Tibial nerve (tissue), 3 donors: ENCODE results near the gene GRXCR1.

Source experiments
- POLR2A ChIP-seq, 2 donors: fragments of 450-650 bp; IDR thresholded peaks; one replicate each; pipeline ENCODE4 v1.6.1; 2017; ENCODE audit warnings: antibody characterized with exemption in 2 of 2, mild to moderate bottlenecking in 2 of 2, moderate library complexity in 2 of 2
- TF ChIP-seq, protein P1 (sequence below), 5 experiments: fragments of 200-600 bp in 3 of 5; fragments of 450-650 bp in 2 of 5; sonication (generic) in 3 of 5; IDR thresholded peaks; one replicate each; pipeline ENCODE4 v1.5.1; 2016 to 2019; ENCODE audit warnings: antibody characterized with exemption in 5 of 5, mild to moderate bottlenecking in 3 of 5, moderate library complexity in 2 of 5

DNA sequence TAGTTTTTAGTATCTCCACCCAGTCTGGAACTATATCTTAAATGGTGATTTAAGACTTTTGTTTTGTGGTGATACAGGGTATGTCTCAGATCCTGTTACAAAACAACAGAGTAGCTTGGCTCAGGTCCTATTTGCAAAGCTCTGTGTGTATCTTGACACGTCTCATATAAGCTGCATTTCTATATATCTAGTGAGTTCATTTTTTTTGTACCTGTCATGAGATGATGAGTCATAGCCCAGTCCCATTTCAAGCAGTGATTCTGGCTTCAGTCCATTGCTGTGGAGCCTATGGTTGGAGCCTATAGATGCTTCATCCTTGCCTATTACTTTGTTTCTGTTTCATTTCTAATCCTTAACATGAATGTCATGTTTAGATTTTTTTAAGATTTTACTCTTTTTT, 23.0 kb downstream of the GRXCR1 start:
- no peak for TF ChIP-seq POLR2A (IDR thresholded peaks at IDR 0.05)
- TF ChIP-seq, protein P1, sequence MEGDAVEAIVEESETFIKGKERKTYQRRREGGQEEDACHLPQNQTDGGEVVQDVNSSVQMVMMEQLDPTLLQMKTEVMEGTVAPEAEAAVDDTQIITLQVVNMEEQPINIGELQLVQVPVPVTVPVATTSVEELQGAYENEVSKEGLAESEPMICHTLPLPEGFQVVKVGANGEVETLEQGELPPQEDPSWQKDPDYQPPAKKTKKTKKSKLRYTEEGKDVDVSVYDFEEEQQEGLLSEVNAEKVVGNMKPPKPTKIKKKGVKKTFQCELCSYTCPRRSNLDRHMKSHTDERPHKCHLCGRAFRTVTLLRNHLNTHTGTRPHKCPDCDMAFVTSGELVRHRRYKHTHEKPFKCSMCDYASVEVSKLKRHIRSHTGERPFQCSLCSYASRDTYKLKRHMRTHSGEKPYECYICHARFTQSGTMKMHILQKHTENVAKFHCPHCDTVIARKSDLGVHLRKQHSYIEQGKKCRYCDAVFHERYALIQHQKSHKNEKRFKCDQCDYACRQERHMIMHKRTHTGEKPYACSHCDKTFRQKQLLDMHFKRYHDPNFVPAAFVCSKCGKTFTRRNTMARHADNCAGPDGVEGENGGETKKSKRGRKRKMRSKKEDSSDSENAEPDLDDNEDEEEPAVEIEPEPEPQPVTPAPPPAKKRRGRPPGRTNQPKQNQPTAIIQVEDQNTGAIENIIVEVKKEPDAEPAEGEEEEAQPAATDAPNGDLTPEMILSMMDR (IDR thresholded peaks at IDR 0.05), result no peak
